HG03135 (cell line): ENCODE results near the gene B3GALT2.

ENCODE experiments used
- ATAC-seq: cut with Tn5 transposase; IDR thresholded peaks from one replicate; pipeline ENCODE4 v1.9.1; 2021; ENCODE audit warnings: mild to moderate bottlenecking, moderate library complexity; ENCODE audit not compliant: unreplicated experiment

B3GALT2 gene

GRCh38 chr1:193183019-193183627, 3.3 kb downstream of the B3GALT2 start:
- no peak for ATAC-seq

GRCh38 chr1:193181985-193182384, 4.4 kb downstream of the B3GALT2 start:
- ATAC-seq = no peak

- no peak for ATAC-seq
These were observed 4.9 kb downstream of the B3GALT2 start for GRCh38 chr1:193181536-193181935.

GRCh38 chr1:193179094-193179493, 7.3 kb downstream of the B3GALT2 start:
- ATAC-seq = no peak

- no peak for ATAC-seq
These were observed 9.6 kb downstream of the B3GALT2 start for GRCh38 chr1:193176788-193177187.

- ATAC-seq = no peak
These were observed 10.3 kb downstream of the B3GALT2 start for GRCh38 chr1:193176113-193176512.

GRCh38 chr1:193157360-193157759, 29.1 kb downstream of the B3GALT2 start:
- no peak for ATAC-seq

- ATAC-seq = no peak
These were observed 29.6 kb downstream of the B3GALT2 start for GRCh38 chr1:193156822-193157142.

GRCh38 chr1:193156117-193156821, 30.1 kb downstream of the B3GALT2 start:
- ATAC-seq = no peak

- no peak for ATAC-seq
These were observed 41.4 kb downstream of the B3GALT2 start for GRCh38 chr1:193144999-193145398.

- ATAC-seq = no peak
These were observed 42.0 kb downstream of the B3GALT2 start for GRCh38 chr1:193144361-193144938.

GRCh38 chr1:193143285-193143684, 43.1 kb downstream of the B3GALT2 start:
- ATAC-seq = no peak

GRCh38 chr1:193142409-193142808, 44.0 kb downstream of the B3GALT2 start:
- ATAC-seq = no peak

- no peak for ATAC-seq
These were observed 44.6 kb downstream of the B3GALT2 start for GRCh38 chr1:193141804-193142203.

GRCh38 chr1:193140254-193140653, 46.2 kb downstream of the B3GALT2 start:
- no peak for ATAC-seq

- ATAC-seq = no peak
These were observed 55.0 kb downstream of the B3GALT2 start for GRCh38 chr1:193131266-193131860.
